Coronary artery (tissue), 2 donors: ENCODE results near the gene COL6A1.
"Not testable (repeated sequence)": the region's sequence is repeated elsewhere in the genome, so short reads cannot be mapped to it uniquely, and the experiment has no call there.

ENCODE experiments used
- DNase-seq: peaks from one replicate; pipeline ENCODE4 v3.0.0-alpha.2; 2017; ENCODE audit warnings: low spot score
- H3K27ac ChIP-seq, 2 donors: fragments of 200-600 bp; sonication (generic); one replicate each; pipeline ENCODE4 v1.5.1; 2016 to 2019
- H3K4me3 ChIP-seq: fragments of 200-600 bp; sonication (generic); 2 replicates; pipeline ENCODE4 v1.5.1; 2016; ENCODE audit warnings: mild to moderate bottlenecking, moderate library complexity
- TF ChIP-seq, protein P1 (sequence below): fragments of 200-600 bp; sonication (generic); IDR thresholded peaks from one replicate; pipeline ENCODE4 v1.5.1; 2019; ENCODE audit warnings: antibody characterized with exemption

COL6A1 gene

DNA sequence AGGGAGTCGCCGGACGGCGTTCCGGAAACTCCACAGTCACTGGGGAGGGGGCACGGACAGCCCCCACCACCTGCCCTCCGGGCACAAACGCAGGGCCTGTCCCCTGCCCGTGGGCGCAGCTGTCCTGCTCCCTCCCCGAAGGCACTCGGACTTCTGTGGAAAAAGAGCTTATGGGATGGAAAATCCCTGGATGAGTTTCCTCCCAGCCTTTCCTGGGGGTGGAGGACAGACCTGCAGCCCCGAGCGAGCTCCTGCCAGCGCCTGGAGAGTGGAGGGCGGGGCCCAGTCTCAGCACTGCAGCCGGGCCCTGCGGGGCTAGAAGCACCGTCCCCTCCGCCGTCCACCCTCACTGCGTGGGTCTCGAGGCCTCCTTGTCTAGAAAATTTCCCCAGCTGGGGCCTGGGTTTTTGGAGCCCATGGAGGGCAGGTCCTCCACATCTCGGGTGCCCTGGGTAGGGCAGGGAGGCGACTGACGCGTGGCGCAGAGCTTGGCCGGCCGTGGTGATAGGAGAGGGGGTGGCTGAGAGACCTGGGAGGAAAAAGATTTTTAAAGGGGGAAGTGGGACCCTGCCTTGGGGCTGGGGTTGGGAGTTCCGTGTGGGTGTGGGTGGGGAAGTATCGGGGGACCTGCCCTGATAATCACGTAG, 6.4 kb upstream of the COL6A1 start:
- Histone ChIP-seq H3K4me3 (peak overlapping the region; percentile 73), H3K27ac (peak overlapping the region; percentile 96 to 98)
- DNase-seq = peak; percentile 85
- TF ChIP-seq, protein P1, sequence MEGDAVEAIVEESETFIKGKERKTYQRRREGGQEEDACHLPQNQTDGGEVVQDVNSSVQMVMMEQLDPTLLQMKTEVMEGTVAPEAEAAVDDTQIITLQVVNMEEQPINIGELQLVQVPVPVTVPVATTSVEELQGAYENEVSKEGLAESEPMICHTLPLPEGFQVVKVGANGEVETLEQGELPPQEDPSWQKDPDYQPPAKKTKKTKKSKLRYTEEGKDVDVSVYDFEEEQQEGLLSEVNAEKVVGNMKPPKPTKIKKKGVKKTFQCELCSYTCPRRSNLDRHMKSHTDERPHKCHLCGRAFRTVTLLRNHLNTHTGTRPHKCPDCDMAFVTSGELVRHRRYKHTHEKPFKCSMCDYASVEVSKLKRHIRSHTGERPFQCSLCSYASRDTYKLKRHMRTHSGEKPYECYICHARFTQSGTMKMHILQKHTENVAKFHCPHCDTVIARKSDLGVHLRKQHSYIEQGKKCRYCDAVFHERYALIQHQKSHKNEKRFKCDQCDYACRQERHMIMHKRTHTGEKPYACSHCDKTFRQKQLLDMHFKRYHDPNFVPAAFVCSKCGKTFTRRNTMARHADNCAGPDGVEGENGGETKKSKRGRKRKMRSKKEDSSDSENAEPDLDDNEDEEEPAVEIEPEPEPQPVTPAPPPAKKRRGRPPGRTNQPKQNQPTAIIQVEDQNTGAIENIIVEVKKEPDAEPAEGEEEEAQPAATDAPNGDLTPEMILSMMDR = no peak

DNA sequence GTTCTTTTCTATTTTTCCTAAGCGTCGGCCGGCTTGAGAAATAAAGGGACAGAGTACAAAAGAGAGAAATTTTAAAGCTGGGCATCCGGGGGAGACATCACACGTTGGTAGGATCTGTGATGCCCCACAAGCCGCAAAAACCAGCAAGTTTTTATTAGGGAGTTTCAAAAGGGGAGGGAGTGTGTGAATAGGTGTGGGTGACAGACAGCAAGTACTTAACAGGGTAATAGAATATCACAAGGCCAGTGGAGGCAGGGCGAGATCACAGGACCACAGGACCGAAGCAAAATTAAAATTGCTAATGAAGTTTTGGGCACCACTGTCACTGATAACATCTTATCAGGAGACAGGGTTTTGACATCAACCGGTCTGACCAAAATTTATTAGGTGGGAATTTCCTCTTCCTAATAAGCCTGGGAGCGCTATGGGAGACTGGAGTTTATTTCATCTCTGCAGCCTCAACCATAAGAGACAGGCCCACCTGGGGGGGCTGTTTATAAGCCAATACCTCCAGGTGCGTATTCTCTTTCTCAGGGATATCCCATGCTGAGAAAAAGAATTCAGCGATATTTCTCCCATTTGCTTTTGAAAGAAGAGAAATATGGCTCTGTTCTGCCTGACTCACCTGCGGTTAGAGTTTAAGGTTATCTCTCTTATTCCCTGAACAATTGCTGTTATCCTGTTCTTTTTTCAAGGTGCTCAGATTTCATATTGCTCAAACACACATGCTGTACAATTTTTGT, 5.7 kb upstream of the COL6A1 start:
- DNase-seq, H3K4me3 ChIP-seq: not testable (repeated sequence)
- peak overlapping the region; percentile 96 to 98 for H3K27ac ChIP-seq

DNA sequence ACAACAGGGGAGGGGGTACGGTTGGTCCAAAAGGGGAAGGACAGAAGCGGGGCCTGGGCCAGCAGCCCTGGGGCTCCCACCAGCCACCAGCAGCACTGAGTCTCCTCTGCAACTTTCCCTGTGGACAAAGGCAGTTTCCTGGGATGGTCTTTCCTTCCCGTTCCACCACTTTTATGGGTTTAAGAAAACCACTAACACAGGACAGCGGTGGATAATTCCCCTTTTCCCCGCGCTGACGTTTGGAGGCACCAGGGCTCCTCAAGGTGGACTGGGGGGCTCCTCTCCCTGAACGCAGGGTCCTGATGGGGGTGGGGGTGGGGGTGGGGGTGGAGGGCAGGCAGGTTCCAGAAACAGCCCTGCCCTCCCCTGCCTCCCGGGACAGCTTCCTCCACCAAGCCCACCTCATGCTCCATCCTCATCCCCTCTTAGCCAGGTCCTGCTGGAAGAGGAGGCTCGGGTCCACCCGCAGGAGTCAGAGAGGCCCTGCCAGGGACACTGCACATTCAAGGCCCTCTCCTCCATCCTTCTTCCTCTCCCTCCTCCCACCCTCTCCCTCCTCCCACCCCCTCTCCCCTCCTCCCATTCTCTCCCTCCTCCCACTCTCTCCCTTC, 4.8 kb upstream of the COL6A1 start:
- H3K27ac ChIP-seq = peak overlapping the region; percentile 67 to 82
- no peak overlapping the region for H3K4me3 ChIP-seq
- TF ChIP-seq, protein P1 = no peak
- DNase-seq = peak; percentile 72

DNA sequence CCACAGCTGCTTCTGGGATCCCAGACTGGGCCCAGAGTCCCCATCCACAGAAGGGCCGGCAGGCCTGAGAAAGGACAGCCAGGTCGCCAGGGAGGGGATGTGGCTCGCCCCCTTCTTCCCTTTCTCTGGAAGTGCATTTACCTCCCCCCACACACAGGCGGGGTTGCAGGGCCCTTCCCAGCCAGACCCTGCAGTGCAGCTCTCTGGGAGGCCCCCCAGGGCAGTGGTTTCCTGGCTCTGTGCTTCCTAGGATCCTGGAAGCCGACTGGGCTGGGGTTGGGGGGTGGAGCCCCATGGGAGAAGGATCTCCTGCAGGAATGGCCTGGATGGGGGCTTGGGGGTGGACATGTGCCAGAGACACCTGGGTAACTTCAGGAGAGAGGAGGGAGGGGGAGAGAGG, 4.2 kb upstream of the COL6A1 start:
- peak; percentile 77 for DNase-seq

DNA sequence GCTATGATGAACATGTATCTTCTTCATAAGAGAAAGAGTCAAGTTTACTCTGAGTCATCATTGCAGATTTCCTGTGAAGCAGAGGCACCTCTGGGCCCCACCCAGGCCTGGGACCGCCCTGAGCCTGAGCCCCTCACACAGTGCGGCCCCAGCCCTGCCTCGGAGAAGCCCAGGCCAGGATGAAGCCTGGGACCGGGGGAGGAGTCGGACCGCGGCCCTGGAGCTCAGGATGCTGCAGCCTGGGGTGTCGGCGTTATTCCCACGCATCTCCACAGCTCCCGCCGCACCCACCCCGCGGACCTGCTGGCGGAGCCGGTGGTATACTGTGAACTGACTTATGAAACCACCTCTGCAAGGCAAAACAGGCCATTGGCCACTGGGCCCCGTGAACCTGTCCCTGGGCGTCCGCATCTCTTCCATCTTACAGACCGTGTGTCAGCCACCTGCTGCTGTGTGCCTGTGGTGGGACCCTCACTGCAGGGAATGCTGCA, 2.4 kb upstream of the COL6A1 start:
- peak overlapping the region in 1 of 2 donors; percentile 48 for H3K27ac ChIP-seq
- TF ChIP-seq, protein P1 = no peak
- no peak overlapping the region for H3K4me3 ChIP-seq
- DNase-seq = peak; percentile 47

More for the DNA sequence above, 4.2 kb upstream of the COL6A1 start:
- Histone ChIP-seq H3K27ac (peak overlapping the region; percentile 67 to 82), H3K4me3 (no peak overlapping the region)
- TF ChIP-seq, protein P1 = no peak

DNA sequence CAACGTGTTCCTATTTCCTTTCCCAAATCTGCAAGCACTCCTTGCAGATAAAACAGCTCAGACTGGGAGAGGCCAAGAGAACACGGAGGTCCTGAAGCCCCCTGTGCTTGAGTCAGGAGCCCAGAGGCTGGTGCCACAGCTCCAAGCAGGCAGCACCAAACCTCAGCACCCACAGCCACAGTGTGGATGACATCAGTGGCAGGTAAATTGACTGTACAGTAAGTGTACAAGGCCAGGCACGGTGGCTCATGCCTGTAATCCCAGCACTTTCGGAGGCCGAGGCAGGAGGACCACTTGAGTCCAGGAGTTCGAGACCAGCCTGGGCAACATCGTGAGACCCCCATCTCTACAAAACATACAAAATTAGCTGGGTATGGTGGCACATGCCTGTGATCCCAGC, 1.9 kb upstream of the COL6A1 start:
- no peak overlapping the region for H3K4me3 ChIP-seq
- TF ChIP-seq, protein P1 = no peak
- DNase-seq = no peak
- peak overlapping the region in 1 of 2 donors; percentile 48 for H3K27ac ChIP-seq

DNA sequence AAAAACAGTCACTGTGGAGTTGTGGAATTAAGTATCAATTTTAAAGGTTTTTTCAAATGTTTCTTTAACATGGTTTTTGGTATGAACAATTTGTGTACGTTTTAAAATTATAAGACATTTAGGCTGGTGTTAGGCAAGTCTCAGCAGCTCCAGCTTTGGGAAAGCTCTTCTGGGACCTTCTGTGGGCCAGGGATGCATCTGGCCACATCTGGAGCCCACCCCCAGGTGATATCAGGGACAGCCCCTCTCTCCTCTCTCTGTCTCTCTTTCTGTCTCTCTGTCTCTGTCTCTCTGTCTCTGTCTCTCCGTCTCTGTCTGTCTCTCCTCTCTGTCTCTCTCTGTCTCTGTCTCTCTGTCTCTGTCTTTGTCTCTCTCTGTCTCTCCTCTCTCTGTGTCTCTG, 1.3 kb upstream of the COL6A1 start:
- H3K4me3 ChIP-seq = no peak overlapping the region
- no peak for DNase-seq
- TF ChIP-seq, protein P1 = no peak
- H3K27ac ChIP-seq = peak overlapping the region; percentile 48 to 90
